ENCODE measurements around the gene CEP97. TPM values are rescaled to one million over a fixed set of nuclear protein-coding genes. Genes with fewer than 3 reads are reported as not detected.
A peak's percentile ranks its signal among the peaks of the same experiment; 100 is the strongest.

The CEP97 gene, protein sequence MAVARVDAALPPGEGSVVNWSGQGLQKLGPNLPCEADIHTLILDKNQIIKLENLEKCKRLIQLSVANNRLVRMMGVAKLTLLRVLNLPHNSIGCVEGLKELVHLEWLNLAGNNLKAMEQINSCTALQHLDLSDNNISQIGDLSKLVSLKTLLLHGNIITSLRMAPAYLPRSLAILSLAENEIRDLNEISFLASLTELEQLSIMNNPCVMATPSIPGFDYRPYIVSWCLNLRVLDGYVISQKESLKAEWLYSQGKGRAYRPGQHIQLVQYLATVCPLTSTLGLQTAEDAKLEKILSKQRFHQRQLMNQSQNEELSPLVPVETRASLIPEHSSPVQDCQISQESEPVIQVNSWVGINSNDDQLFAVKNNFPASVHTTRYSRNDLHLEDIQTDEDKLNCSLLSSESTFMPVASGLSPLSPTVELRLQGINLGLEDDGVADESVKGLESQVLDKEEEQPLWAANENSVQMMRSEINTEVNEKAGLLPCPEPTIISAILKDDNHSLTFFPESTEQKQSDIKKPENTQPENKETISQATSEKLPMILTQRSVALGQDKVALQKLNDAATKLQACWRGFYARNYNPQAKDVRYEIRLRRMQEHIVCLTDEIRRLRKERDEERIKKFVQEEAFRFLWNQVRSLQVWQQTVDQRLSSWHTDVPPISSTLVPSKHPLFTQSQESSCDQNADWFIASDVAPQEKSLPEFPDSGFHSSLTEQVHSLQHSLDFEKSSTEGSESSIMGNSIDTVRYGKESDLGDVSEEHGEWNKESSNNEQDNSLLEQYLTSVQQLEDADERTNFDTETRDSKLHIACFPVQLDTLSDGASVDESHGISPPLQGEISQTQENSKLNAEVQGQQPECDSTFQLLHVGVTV
- 13.4 and 20.6 TPM in 2 replicates for total RNA-seq (2021)
- Bru-seq, nascent RNA: percentile 77 among the genes with signal in this experiment
- BruChase-seq, experiment 1, labeled RNA remaining after a 2-hour chase: percentile 79 among the genes with signal in this experiment
- BruChase-seq, experiment 2, labeled RNA remaining after a 6-hour chase: percentile 77 among the genes with signal in this experiment
- long read RNA-seq, full-length matches to known transcripts: 1 of 4 reads
- long read RNA-seq, partial matches to known transcripts: 0 of 4 reads
- long read RNA-seq, other reads (novel, unspliced or antisense): 3 of 4 reads

GRCh38 chr3:101724329-101725193 is at the start of gene CEP97:
CEP97 (plus strand) TSS chr3:101724614; CDS start chr3:101724677, 63 bp downstream.
- Histone ChIP-seq H3K9me2 (ENCODE audit: insufficient read depth) (no peaks in the 10 kb centered on the region), H3K9me3 (ENCODE audit: insufficient read depth, low read depth) (no peaks in the 10 kb centered on the region), H3K36me3 (ENCODE audit: low read depth) (no peaks in the 10 kb centered on the region), H3K27me3 (ENCODE audit: insufficient read depth, low read depth) (no peaks in the 10 kb centered on the region), H3K4me3 (peak within 1 kb of the TSS; percentile 90), H3K4me2 (peak within 1 kb of the TSS; percentile 77), H3K79me2 (ENCODE audit: low read depth) (peaks cover 18% of the 10 kb centered on the region), H4K20me1 (ENCODE audit: insufficient read depth) (no peaks in the 10 kb centered on the region), H3F3A (ENCODE audit: insufficient read depth, low read depth) (0 out of 2 replicates have a peak, but pooled peaks cover 11% of the 10 kb centered on the region), H3K4me1 (replicated peaks; ENCODE audit: insufficient read depth) (peaks cover 10% of the 10 kb centered on the region), H2AFZ (peak within 1 kb of the TSS; percentile 100), H3K27ac (peak within 1 kb of the TSS; percentile 31)
- intact Hi-C loops (cut with micrococcal nuclease; ENCODE audit: unreplicated experiment): loop anchor here (1.0 to 2.0 kb wide), 2 partner anchors 38 to 47 kb away; partner anchors contain the start of genes RPL24 and ZBTB11
- ChIA-PET POLR2A (ENCODE audit: unreplicated experiment) (interaction anchor here (0.5 to 1.3 kb wide), 10 partner anchors 11 to 1935 kb away, joined by 3 to 11 read pairs (median 5); partner anchors contain the start of genes TBC1D23 and ZBTB11), CTCF (interaction anchor here (0.6 to 1.2 kb wide), 4 partner anchors 9 to 48 kb away, joined by 4 to 9 read pairs (median 6); partner anchors contain the start of gene ZBTB11)
- TF ChIP-seq, protein P1, sequence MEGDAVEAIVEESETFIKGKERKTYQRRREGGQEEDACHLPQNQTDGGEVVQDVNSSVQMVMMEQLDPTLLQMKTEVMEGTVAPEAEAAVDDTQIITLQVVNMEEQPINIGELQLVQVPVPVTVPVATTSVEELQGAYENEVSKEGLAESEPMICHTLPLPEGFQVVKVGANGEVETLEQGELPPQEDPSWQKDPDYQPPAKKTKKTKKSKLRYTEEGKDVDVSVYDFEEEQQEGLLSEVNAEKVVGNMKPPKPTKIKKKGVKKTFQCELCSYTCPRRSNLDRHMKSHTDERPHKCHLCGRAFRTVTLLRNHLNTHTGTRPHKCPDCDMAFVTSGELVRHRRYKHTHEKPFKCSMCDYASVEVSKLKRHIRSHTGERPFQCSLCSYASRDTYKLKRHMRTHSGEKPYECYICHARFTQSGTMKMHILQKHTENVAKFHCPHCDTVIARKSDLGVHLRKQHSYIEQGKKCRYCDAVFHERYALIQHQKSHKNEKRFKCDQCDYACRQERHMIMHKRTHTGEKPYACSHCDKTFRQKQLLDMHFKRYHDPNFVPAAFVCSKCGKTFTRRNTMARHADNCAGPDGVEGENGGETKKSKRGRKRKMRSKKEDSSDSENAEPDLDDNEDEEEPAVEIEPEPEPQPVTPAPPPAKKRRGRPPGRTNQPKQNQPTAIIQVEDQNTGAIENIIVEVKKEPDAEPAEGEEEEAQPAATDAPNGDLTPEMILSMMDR (conservative IDR thresholded peaks at IDR 0.05): no peak
- DNase-seq: peak; percentile 93 to 96
- no TSS peak for BruUV-seq (replicated peaks)

DNA sequence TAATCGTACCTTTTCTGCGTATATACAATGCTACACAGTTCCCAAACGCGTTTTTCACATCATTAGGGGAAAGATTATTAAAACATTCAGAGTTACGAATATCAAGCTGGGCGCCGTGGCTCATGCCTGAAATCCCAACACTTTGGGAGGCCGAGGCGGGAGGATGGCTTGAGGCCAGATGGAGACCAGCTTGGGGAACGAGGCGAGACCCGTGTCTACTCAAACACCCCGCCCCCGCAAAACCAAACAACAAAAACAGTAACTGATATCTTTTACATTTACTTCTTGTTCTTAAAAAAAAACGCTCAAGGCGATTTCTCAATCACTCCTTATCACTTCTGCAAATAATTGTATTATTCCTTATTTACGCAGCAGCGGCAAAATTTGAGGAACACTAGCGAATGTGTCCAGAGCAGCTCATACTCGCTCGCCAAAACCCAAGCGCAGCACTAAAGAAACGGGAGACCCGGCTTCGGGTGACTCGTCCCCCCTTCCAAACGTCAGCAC is 48.7 kb upstream of the CEP97 start:
- Histone ChIP-seq H3F3A (ENCODE audit: insufficient read depth, low read depth) (peaks cover 47% of the 10 kb centered on the region), H3K4me2 (peak overlapping the region; percentile 87), H3K36me3 (ENCODE audit: low read depth) (peaks cover 17% of the 10 kb centered on the region), H3K27me3 (ENCODE audit: insufficient read depth, low read depth) (no peaks in the 10 kb centered on the region), H3K4me3 (peak overlapping the region; percentile 79), H4K20me1 (ENCODE audit: insufficient read depth) (peaks cover 23% of the 10 kb centered on the region), H3K9me3 (ENCODE audit: insufficient read depth, low read depth) (no peaks in the 10 kb centered on the region), H2AFZ (peak overlapping the region; percentile 82), H3K79me2 (ENCODE audit: low read depth) (peaks cover 57% of the 10 kb centered on the region), H3K27ac (peak overlapping the region; percentile 53), H3K9me2 (ENCODE audit: insufficient read depth) (no peaks in the 10 kb centered on the region), H3K4me1 (replicated peaks; ENCODE audit: insufficient read depth) (peaks cover 22% of the 10 kb centered on the region)
- TF ChIP-seq, protein P1 (conservative IDR thresholded peaks at IDR 0.05): no peak
- no peak for TF ChIP-seq EZH2 (IDR thresholded peaks at IDR 0.05; ENCODE audit: low read depth)
- POLR2A ChIA-PET (ENCODE audit: unreplicated experiment): interaction anchor here (0.5 to 1.3 kb wide), 5 partner anchors 8 to 102 kb away, joined by 3 to 24 read pairs (median 4); partner anchors contain the start of genes PCNP and RPL24
- DNase-seq: no peak
- TSS peak; percentile 27 for BruUV-seq (replicated peaks)
- CTCF ChIA-PET: interaction anchor here (0.7 kb wide), 1 partner anchor 15 kb away, joined by 4 read pairs; no protein-coding TSS in a partner anchor
- intact Hi-C loops (cut with micrococcal nuclease; ENCODE audit: unreplicated experiment): loop anchor here (1.0 to 5.0 kb wide), 4 partner anchors 101 to 1275 kb away; partner anchors contain the start of genes LNP1, NFKBIZ, PCNP and SENP7
